Small intestine (tissue), 7 donors: ENCODE results near the gene OPCML. TPM values are rescaled to one million over a fixed set of nuclear protein-coding genes. Genes with fewer than 3 reads are reported as not detected.

Experiments
- DNase-seq, 2 donors: peaks; one replicate each; pipeline versions ENCODE4 v3.0.0 to v3.0.0-alpha.2; 2013
- FAIRE-seq: peaks from 2 replicates; lab custom pipeline; 2012; peaks lifted over from hg19 to GRCh38; lab: Jason Lieb, UNC
- H3K27ac ChIP-seq, 3 donors: one replicate each; pipeline ENCODE4 v1.5.1; 2013; ENCODE audit warnings: low read length in 2 of 3, mild to moderate bottlenecking in 2 of 3, control low read depth in 1 of 3, inconsistent platforms in 1 of 3, low read depth in 1 of 3, moderate library complexity in 1 of 3
- H3K27me3 ChIP-seq, 3 donors: one replicate each; pipeline ENCODE4 v1.6.1; 2013; ENCODE audit warnings: low read length in 3 of 3, inconsistent platforms in 1 of 3; ENCODE audit not compliant: control insufficient read depth in 3 of 3, insufficient read depth in 3 of 3
- H3K36me3 ChIP-seq, 3 donors: one replicate each; pipeline ENCODE4 v1.6.1; 2013; ENCODE audit warnings: low read length in 3 of 3, inconsistent platforms in 1 of 3, low read depth in 1 of 3, mild to moderate bottlenecking in 1 of 3, moderate library complexity in 1 of 3; ENCODE audit not compliant: control insufficient read depth in 3 of 3, insufficient read depth in 2 of 3
- H3K4me1 ChIP-seq, 3 donors: one replicate each; pipeline ENCODE4 v1.6.1; 2013; ENCODE audit warnings: low read length in 2 of 3, inconsistent platforms in 1 of 3, low read depth in 1 of 3, mild to moderate bottlenecking in 1 of 3, moderate library complexity in 1 of 3; ENCODE audit not compliant: control insufficient read depth in 3 of 3, insufficient read depth in 2 of 3
- H3K4me3 ChIP-seq, 3 donors: one replicate each; pipeline ENCODE4 v1.5.1; 2013; ENCODE audit warnings: low read length in 3 of 3, control low read depth in 1 of 3, inconsistent platforms in 1 of 3, low read depth in 1 of 3, mild to moderate bottlenecking in 1 of 3, moderate library complexity in 1 of 3
- H3K9me3 ChIP-seq, 2 donors: one replicate each; pipeline ENCODE4 v1.6.1; 2013; ENCODE audit warnings: low read depth in 1 of 2, low read length in 1 of 2; ENCODE audit not compliant: control insufficient read depth in 2 of 2, insufficient read depth in 1 of 2
- WGBS, 3 donors: extraction: QIAGEN DNeasy Blood & Tissue Kit; methylation state at CpG; one replicate each; pipeline ENCODE4 v1.1.7; 2013; 5-methylcytosine and 5-hydroxymethylcytosine counted together
- polyA plus RNA-seq, 4 donors: library from polyadenylated mRNA; stranded (reverse) in 3 of 4; unstranded in 1 of 4; fragments of 200-250 nt in 3 of 4; fragments of 120-200 nt in 1 of 4; gene quantifications; one replicate each; pipeline versions ENCODE4 v1.2.1 to v1.2.3, GENCODE V29; 2013
- donor health status: healthy with polysubstance abuse.
- donor health status: control.
- donor health status: control.
- donor health status: Bipolar disorder and iron deficiency.
- donor health status: healthy.

Gene OPCML
- polyA plus RNA-seq, 4 donors: 0.16 to 2.0 TPM; not detected in 2

GRCh38 chr11:132459736-132460135, 1072.6 kb downstream of the OPCML start:
- FAIRE-seq: no peak
- H3K9me3 ChIP-seq: peaks cover 0 to 2% of the 10 kb centered on the region in 2 donors
- no peak overlapping the region for H3K27ac ChIP-seq
- H3K4me3 ChIP-seq: no peak overlapping the region
- H3K4me1 ChIP-seq: no peaks in the 10 kb centered on the region
- H3K36me3 ChIP-seq: no peaks in the 10 kb centered on the region
- no peaks in the 10 kb centered on the region for H3K27me3 ChIP-seq
- 75 to 86% (median 77%) methylated on average over 1 of the region's 1 CpG for WGBS, 3 donors
- DNase-seq: no peak

DNA sequence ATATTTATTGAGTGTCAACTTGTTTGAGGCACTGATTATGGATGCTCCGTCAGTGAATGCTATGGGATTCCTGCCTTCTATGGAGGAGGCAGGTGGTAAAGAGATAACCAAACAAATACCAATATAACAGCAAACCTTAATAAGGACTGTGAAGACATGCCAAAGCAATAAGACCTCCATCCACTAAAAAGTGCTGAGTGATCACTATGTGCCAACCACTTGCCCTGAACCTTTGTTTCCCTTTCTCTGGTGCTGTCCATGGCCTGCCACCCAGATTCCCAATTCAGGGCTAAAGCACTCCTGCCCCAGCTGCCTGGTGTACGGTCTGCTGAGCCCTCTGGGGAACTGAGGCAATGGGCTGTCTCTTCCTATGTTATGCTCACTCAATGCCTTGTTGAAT, 1074.9 kb downstream of the OPCML start:
- H3K9me3 ChIP-seq: peaks cover 0 to 2% of the 10 kb centered on the region in 2 donors
- H3K27me3 ChIP-seq: no peaks in the 10 kb centered on the region
- no peak overlapping the region for H3K4me3 ChIP-seq
- no peak overlapping the region for H3K27ac ChIP-seq
- no peak for DNase-seq
- 65 to 83% (median 65%) methylated on average over 2 of the region's 2 CpGs for WGBS, 3 donors
- no peak for FAIRE-seq
- H3K4me1 ChIP-seq: no peaks in the 10 kb centered on the region
- H3K36me3 ChIP-seq: no peaks in the 10 kb centered on the region

GRCh38 chr11:132456751-132457328, 1075.5 kb downstream of the OPCML start:
- FAIRE-seq (no peak), DNase-seq (no peak)
- Histone ChIP-seq H3K27me3 (no peaks in the 10 kb centered on the region), H3K4me1 (no peaks in the 10 kb centered on the region), H3K27ac (no peak overlapping the region), H3K9me3 (peaks cover 0 to 2% of the 10 kb centered on the region in 2 donors), H3K36me3 (no peaks in the 10 kb centered on the region), H3K4me3 (no peak overlapping the region)
- WGBS, 3 donors: 43 to 68% (median 46%) methylated on average over 8 of the region's 8 CpGs

GRCh38 chr11:132455044-132455443, 1077.3 kb downstream of the OPCML start:
- Histone ChIP-seq H3K36me3 (no peaks in the 10 kb centered on the region), H3K27me3 (no peaks in the 10 kb centered on the region), H3K4me1 (no peaks in the 10 kb centered on the region), H3K9me3 (no peaks in the 10 kb centered on the region), H3K4me3 (no peak overlapping the region), H3K27ac (no peak overlapping the region)
- WGBS, 3 donors: 79 to 87% (median 83%) methylated on average over 5 of the region's 5 CpGs
- DNase-seq: no peak
- no peak for FAIRE-seq

GRCh38 chr11:132453406-132453805, 1078.9 kb downstream of the OPCML start:
- no peaks in the 10 kb centered on the region for H3K27me3 ChIP-seq
- 74 to 84% (median 76%) methylated on average over 8 of the region's 8 CpGs for WGBS, 3 donors
- H3K9me3 ChIP-seq: no peaks in the 10 kb centered on the region
- DNase-seq (no peak), FAIRE-seq (no peak)
- no peak overlapping the region for H3K27ac ChIP-seq
- H3K4me3 ChIP-seq: no peak overlapping the region
- no peaks in the 10 kb centered on the region for H3K4me1 ChIP-seq
- H3K36me3 ChIP-seq: no peaks in the 10 kb centered on the region

- no peak for DNase-seq
- 68 to 85% (median 74%) methylated on average over 1 of the region's 1 CpG for WGBS, 3 donors
- Histone ChIP-seq H3K27me3 (no peaks in the 10 kb centered on the region), H3K4me3 (no peak overlapping the region), H3K36me3 (no peaks in the 10 kb centered on the region), H3K4me1 (no peaks in the 10 kb centered on the region), H3K27ac (no peak overlapping the region), H3K9me3 (no peaks in the 10 kb centered on the region)
- FAIRE-seq: no peak
Measured at GRCh38 chr11:132452616-132453015, 1079.7 kb downstream of the OPCML start.

DNA sequence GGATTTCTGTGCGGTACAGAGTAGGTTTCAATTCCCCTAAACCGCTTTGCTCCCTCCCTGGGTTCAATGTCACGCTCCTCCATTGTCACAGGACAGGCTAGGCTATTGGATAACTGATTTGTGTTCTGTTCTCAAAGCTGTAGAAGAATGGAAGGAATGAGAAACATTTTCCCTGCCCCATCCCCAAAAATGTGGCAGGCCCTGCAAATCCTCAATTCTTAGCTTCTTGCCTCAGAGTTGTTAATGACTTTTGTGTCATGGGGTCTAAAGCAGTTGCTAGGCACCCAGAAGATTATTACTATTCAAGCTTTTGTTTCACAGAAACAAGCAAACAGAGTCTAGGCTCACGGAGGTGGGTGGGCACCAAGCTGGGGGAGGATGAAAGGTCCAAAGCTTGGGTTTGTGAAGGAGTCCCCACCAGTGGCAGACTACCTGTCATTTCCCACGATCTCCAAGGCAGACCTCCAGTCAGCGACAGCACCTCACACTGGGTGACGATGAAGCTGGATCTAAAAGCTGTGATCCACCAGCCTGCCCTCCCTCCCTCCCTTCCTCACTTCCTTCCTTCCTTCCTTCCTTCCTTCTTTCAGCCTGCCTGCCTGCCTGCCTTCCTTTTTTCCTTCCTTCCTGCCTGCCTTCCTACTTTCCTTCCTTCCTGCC, 1080.2 kb downstream of the OPCML start:
- FAIRE-seq (no peak), DNase-seq (no peak)
- 55 to 66% (median 57%) methylated on average over 7 of the region's 7 CpGs for WGBS, 3 donors
- Histone ChIP-seq H3K4me3 (no peak overlapping the region), H3K27ac (no peak overlapping the region), H3K36me3 (no peaks in the 10 kb centered on the region), H3K4me1 (no peaks in the 10 kb centered on the region), H3K27me3 (no peaks in the 10 kb centered on the region), H3K9me3 (no peaks in the 10 kb centered on the region)

GRCh38 chr11:132450631-132451030, 1081.7 kb downstream of the OPCML start:
- H3K4me3 ChIP-seq: no peak overlapping the region
- no peaks in the 10 kb centered on the region for H3K27me3 ChIP-seq
- H3K9me3 ChIP-seq: no peaks in the 10 kb centered on the region
- H3K27ac ChIP-seq: no peak overlapping the region
- H3K36me3 ChIP-seq: no peaks in the 10 kb centered on the region
- DNase-seq: no peak
- no peaks in the 10 kb centered on the region for H3K4me1 ChIP-seq
- WGBS, 3 donors: 79 to 86% (median 82%) methylated on average over 3 of the region's 3 CpGs
- FAIRE-seq: no peak
